Tibial nerve (tissue), 4 donors: ENCODE data around the gene LIPA.

Experiments used
- CTCF ChIP-seq, 5 experiments: fragments of 200-600 bp in 3 of 5; fragments of 450-650 bp in 2 of 5; sonication (generic) in 3 of 5; IDR thresholded peaks; one replicate each; pipeline ENCODE4 v1.5.1; 2016 to 2019; ENCODE audit warnings: antibody characterized with exemption in 5 of 5, mild to moderate bottlenecking in 3 of 5, moderate library complexity in 2 of 5
- EP300 ChIP-seq, 2 donors: sonication (generic); formaldehyde crosslinking; IDR thresholded peaks; one replicate each; pipeline ENCODE4 v1.6.1; 2017; ENCODE audit warnings: antibody characterized with exemption in 2 of 2, mild to moderate bottlenecking in 1 of 2
- POLR2A ChIP-seq, 2 donors: fragments of 450-650 bp; IDR thresholded peaks; one replicate each; pipeline ENCODE4 v1.6.1; 2017; ENCODE audit warnings: antibody characterized with exemption in 2 of 2, mild to moderate bottlenecking in 2 of 2, moderate library complexity in 2 of 2

GRCh38 chr10:89299031-89299430 lies 47.5 kb upstream of the LIPA start:
- TF ChIP-seq CTCF (IDR thresholded peaks at IDR 0.05) (no peak), POLR2A (IDR thresholded peaks at IDR 0.05) (no peak), EP300 (IDR thresholded peaks at IDR 0.05) (no peak)
